ENCODE measurements around the gene RBM17.
A peak's percentile ranks its signal among the peaks of the same experiment; 100 is the strongest.
"Not testable (repeated sequence)": the region's sequence is repeated elsewhere in the genome, so short reads cannot be mapped to it uniquely, and the experiment has no call there.

RBM17 gene

DNA sequence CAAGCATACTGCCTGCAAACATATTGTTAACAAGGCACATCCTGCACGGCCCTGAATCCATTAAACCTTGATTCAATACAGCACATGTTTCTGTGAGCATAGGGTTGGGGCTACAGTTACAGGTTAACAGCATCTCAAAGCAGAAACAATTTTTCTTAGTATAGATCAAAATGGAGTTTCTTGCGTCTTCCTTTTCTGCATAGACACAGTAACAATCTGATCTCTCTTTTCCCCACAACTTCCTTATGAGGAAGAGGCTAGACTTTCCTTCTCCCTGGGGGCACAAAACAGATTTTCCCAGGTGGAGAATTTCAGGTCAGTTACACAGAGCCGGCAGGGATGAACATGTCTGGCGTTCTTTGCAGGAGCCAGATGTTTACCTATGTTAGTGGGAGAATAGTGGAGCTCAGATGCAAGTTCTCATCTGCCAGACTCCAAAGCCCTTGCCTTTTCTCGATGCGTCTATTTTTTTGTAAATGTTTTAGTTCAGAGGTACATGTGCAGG is 76.4 kb downstream of the RBM17 start:
- DNase-seq (ENCODE audit: low read depth, low spot score) = no peak
- peak overlapping the region; percentile 92 for H3K4me3 ChIP-seq (ENCODE audit: low read length)

DNA sequence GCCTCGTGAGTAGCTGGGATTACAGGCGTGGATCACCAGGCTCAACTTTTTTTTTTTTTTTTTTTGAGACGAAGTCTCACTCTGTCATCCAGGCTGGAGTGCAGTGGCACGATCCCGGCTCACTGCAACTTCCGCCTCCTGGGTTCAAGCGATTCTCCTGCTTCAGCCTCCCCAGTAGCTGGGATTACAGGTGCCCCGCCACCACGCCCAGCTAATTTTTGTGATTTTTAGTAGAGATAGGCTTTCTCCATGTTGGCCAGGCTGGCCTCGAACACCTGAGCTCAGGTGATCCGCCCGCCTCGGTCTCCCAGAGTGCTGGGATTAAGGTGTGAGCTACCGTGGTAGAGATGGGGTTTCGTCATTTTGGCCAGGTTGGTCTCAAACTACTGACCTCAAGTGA is 77.1 kb downstream of the RBM17 start:
- not testable (repeated sequence) for DNase-seq (ENCODE audit: low read depth, low spot score); H3K4me3 ChIP-seq (ENCODE audit: low read length)
